H1 (cell line): ENCODE measurements around the gene IL3. TPM values are rescaled to one million over a fixed set of nuclear protein-coding genes. Genes with fewer than 3 reads are reported as not detected.

ENCODE experiments used
- CHD7 ChIP-seq: fragments of 300-600 bp; sonication (generic); IDR thresholded peaks from 2 replicates; pipeline ENCODE4 v1.7.1; 2012; ENCODE audit warnings: low read length, moderate library complexity, mild to moderate bottlenecking, inconsistent platforms; ENCODE audit not compliant: insufficient replicate concordance
- polyA plus RNA-seq, 7 experiments: library from polyadenylated mRNA; depleted of rRNA in 3 of 7; stranded (reverse) in 5 of 7; unstranded in 2 of 7; fragments of >200 nt in 5 of 7; fragments of 200-250 nt in 2 of 7; gene quantifications; 1 replicate in 5 of 7; 2 replicates in 1 of 7; 4 replicates in 1 of 7; pipeline versions ENCODE4 v1.2.1 to v1.2.3, GENCODE V29; 2011 to 2013; ENCODE audit warnings: missing spikeins in 2 of 7, mixed read lengths in 2 of 7
- total RNA-seq: library from RNA; stranded (reverse); fragmentation: NEBNext Ultra II Directional; extraction: Animal tissue kit (Norgen Biotek cat#: 25700); gene quantifications from 2 replicates; pipeline ENCODE4 v1.2.1, GENCODE V29; 2021

The IL3 gene
- total and polyA plus RNA-seq, 2 of the 8 experiments (the other 6 are each of a cell fraction or from before 2014, with no cell fraction given) = not detected

GRCh38 chr5:132026516-132027008 is 33.9 kb upstream of the IL3 start (continued):
- TF ChIP-seq CHD7 = no peak
- TF ChIP-seq, all 59 proteins: peak for 0
